BJ (cell line): ENCODE results near the gene TTC39B. TPM values are rescaled to one million over a fixed set of nuclear protein-coding genes. Genes with fewer than 3 reads are reported as not detected.

Source experiments
- CTCF ChIA-PET: fragments of 350-600 bp; formaldehyde crosslinking; extraction: SDS; loops from one replicate; lab custom pipeline; 2021; ENCODE audit warnings: antibody characterized with exemption, inconsistent platforms; lab: Yijun Ruan, JAX
- POLR2A ChIA-PET: fragments of 300-600 bp; sonication (Branson Sonifier 250); formaldehyde crosslinking; extraction: SDS; loops from one replicate; lab custom pipeline; 2021; ENCODE audit warnings: antibody characterized with exemption; lab: Charles Lee
- DNase-seq: peaks from one replicate; pipeline ENCODE4 v3.0.0-alpha.2; 2011; ENCODE audit warnings: low read depth
- H3K27me3 ChIP-seq: 2 replicates; pipeline ENCODE4 v1.6.0; 2011; ENCODE audit warnings: low read length; ENCODE audit not compliant: control insufficient read depth, insufficient read depth
- H3K36me3 ChIP-seq: 2 replicates; pipeline ENCODE4 v1.5.1; 2011; ENCODE audit warnings: low read length; ENCODE audit not compliant: control insufficient read depth, insufficient read depth
- H3K4me3 ChIP-seq: 2 replicates; pipeline ENCODE4 v1.5.1; 2011; ENCODE audit warnings: low read depth, mild to moderate bottlenecking, control low read depth, low read length
- CTCF ChIP-seq: IDR thresholded peaks from 2 replicates; pipeline ENCODE4 v1.5.1; 2011; ENCODE audit warnings: low read depth, mild to moderate bottlenecking, control low read depth, inconsistent platforms, low read length, moderate library complexity; ENCODE audit not compliant: insufficient read depth
- polyA plus RNA-seq: library from polyadenylated mRNA; depleted of rRNA; stranded (reverse); fragments of >200 nt; gene quantifications from 2 replicates; pipeline ENCODE4 v1.2.3, GENCODE V29; 2011

Gene TTC39B
- polyA plus RNA-seq, 1 experiment = 5.1 TPM

GRCh38 chr9:15268782-15269181 lies 38.2 kb downstream of the TTC39B start:
- H3K4me3 ChIP-seq = no peak overlapping the region
- ChIA-PET POLR2A (no interaction called here), CTCF (no interaction called here)
- DNase-seq = no peak
- no peaks in the 10 kb centered on the region for H3K27me3 ChIP-seq
- no peak for TF ChIP-seq CTCF
- no peaks in the 10 kb centered on the region for H3K36me3 ChIP-seq

- DNase-seq = no peak
- H3K4me3 ChIP-seq = no peak overlapping the region
- no peaks in the 10 kb centered on the region for H3K27me3 ChIP-seq
- no peaks in the 10 kb centered on the region for H3K36me3 ChIP-seq
- POLR2A ChIA-PET = no interaction called here
- TF ChIP-seq CTCF = no peak
- CTCF ChIA-PET = interaction anchor here (1.1 kb wide), 1 partner anchor 11 kb away, joined by 5 read pairs; no protein-coding TSS in a partner anchor
Measured at GRCh38 chr9:15268317-15268716, 38.7 kb downstream of the TTC39B start.

GRCh38 chr9:15264918-15265317 lies 42.1 kb downstream of the TTC39B start:
- CTCF ChIA-PET = interaction anchor here (0.5 to 1.3 kb wide), 2 partner anchors 10 to 41 kb away, joined by 3 read pairs; no protein-coding TSS in a partner anchor
- DNase-seq = no peak
- POLR2A ChIA-PET = no interaction called here
- Histone ChIP-seq H3K4me3 (no peak overlapping the region), H3K27me3 (no peaks in the 10 kb centered on the region), H3K36me3 (no peaks in the 10 kb centered on the region)
- no peak for TF ChIP-seq CTCF

- ChIA-PET CTCF (interaction anchor here (0.6 to 1.3 kb wide), 2 partner anchors 15 to 509 kb away, joined by 3 read pairs; no protein-coding TSS in a partner anchor), POLR2A (no interaction called here)
- H3K27me3 ChIP-seq = no peaks in the 10 kb centered on the region
- TF ChIP-seq CTCF = no peak
- H3K4me3 ChIP-seq = no peak overlapping the region
- no peak for DNase-seq
- H3K36me3 ChIP-seq = no peaks in the 10 kb centered on the region
Measured at GRCh38 chr9:15262581-15262980, 44.4 kb downstream of the TTC39B start.

- DNase-seq = no peak
- TF ChIP-seq CTCF = no peak
- no peak overlapping the region for H3K4me3 ChIP-seq
- no peaks in the 10 kb centered on the region for H3K36me3 ChIP-seq
- ChIA-PET CTCF (interaction anchor here (1.9 kb wide), 1 partner anchor 24 kb away, joined by 5 read pairs; no protein-coding TSS in a partner anchor), POLR2A (no interaction called here)
- no peaks in the 10 kb centered on the region for H3K27me3 ChIP-seq
Measured at GRCh38 chr9:15256426-15256825, 50.6 kb downstream of the TTC39B start.
